GM18951 (cell line): Measurements from ENCODE around the gene UNC5B.
"Not testable (repeated sequence)": the region's sequence is repeated elsewhere in the genome, so short reads cannot be mapped to it uniquely, and the experiment has no call there.

ENCODE experiments used
- POLR2A ChIP-seq: IDR thresholded peaks from 4 replicates; pipeline ENCODE4 v1.6.1; 2011; ENCODE audit warnings: mild to moderate bottlenecking; ENCODE audit not compliant: insufficient read length, insufficient read depth; ENCODE audit errors: extremely low read depth
- in situ Hi-C: fragments of 300-500 bp; cut with MboI; formaldehyde crosslinking; loops from one replicate; pipeline ENCODE4 v1.12.0; 2022; ENCODE audit warnings: low sequenced_read_pairs, mixed read lengths, inconsistent platforms; ENCODE audit not compliant: unreplicated experiment

The UNC5B gene

GRCh38 chr10:71211775-71212317 lies 524 bp upstream of the UNC5B start:
- TF ChIP-seq POLR2A, result no peak
- in situ Hi-C loops, result no loop called here

DNA sequence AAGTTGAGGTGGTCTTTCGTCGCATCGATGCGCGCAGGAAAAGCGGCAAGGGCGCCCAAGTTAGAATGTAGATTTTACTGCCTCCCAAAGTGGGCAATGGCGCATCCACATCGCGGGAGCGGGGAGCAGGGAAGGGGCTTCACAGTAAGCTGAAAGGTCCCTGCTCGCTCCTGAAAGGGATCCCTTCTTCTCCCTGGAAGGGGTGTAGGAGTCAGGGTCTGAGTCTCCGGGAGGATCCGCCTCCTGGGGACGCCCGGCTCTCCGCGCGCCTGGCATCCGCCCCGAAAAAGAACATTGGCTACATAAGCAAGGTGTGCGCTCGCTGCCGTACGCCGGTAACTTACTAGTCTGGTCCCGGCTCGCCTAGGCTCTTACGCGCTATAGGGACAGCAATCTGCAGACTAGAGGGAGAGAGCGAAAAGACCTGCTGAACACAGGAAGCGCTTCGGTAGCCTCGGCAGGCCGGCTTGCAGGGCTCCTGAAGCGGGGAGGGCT lies 804 bp downstream of the UNC5B start:
- no peak for TF ChIP-seq POLR2A
- in situ Hi-C loops, result no loop called here

- in situ Hi-C loops, result no loop called here
- TF ChIP-seq POLR2A, result no peak
These were observed 1.5 kb downstream of the UNC5B start for GRCh38 chr10:71213761-71214440.

- in situ Hi-C loops, result no loop called here
- no peak for TF ChIP-seq POLR2A
These were observed 2.5 kb downstream of the UNC5B start for GRCh38 chr10:71214641-71215559.

DNA sequence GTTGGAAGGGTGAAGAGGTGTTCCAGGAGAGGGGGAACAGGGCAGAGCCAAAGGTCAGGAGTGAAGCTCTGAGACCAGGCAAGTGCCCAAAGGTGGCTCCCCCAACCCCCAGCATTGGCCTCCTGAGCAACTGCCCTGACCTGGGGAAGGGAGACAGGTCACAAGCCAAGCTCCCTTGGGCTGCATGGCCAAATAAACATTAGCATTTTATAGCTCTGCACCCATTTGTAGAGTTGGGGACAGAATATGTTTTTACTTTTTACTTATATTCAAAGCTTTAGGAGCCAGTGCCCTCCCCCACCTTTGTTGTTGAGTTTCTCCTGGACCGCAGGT lies 4.0 kb downstream of the UNC5B start:
- in situ Hi-C loops, result no loop called here

DNA sequence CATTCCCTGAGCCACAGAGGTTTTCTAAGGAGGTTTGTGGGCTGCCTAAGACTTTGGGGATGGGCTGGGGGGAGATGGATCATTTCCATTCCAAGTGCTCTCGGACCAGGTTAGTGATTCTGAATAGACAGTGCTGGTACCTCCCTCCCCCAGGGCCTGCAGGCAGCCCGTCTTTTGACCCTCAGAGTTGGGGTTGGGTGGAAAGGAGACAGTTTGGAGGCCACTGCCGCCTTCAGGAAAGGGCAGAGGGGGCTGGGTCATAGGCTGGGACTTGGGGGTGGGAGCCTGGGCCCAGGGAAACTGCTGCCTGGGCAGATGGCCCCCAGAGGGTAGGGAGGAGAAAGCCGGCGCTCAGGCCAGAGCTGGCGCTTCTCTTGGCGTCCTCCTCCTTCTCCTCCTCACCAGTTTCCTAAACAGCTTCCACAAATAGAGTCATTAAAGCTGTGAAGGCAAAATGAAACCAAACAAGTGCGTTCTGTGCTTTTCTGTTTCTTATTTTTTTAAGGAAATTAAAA lies 4.4 kb downstream of the UNC5B start:
- TF ChIP-seq POLR2A, result no peak
- in situ Hi-C loops, result no loop called here

More for the DNA sequence above, 4.0 kb downstream of the UNC5B start:
- no peak for TF ChIP-seq POLR2A

DNA sequence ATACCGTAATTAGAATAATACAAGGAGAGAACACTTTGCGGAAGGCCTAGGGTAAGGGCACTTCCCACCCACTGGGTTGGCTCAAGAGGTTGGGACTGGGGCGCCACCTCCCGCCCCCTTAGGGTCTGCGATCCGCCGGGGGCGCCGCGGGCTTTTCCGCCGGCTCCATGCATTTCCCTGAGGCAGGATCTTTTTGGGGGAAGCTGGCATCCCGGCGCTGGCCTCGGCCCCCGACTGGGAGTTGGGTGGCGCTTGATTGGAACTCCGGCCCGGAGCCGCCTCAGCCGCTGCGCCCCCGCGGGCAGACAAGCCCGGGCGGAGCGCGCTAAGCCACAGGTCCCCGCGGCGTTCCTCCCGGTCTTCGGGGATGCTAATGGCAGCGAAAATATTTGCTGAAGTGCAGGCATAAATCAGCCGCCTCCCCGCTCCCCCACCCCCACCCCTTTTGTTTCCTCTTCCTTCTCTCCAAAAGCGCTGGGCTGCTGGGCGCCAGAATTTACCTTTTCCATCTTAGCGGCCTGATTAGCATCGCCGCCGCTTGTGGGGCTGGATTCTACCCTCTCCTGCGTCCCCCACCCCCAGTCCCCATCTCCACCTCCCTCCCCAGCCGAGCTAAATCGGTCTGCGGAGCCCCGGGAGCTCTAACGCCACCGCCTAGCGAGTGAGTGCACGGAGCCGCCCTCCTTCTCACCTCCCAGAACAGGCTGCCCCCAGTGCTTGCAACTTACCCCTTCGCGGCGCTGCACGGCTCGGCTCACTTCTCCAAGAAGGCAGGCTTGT lies 5.1 kb downstream of the UNC5B start:
- no peak for TF ChIP-seq POLR2A
- in situ Hi-C loops, result no loop called here

DNA sequence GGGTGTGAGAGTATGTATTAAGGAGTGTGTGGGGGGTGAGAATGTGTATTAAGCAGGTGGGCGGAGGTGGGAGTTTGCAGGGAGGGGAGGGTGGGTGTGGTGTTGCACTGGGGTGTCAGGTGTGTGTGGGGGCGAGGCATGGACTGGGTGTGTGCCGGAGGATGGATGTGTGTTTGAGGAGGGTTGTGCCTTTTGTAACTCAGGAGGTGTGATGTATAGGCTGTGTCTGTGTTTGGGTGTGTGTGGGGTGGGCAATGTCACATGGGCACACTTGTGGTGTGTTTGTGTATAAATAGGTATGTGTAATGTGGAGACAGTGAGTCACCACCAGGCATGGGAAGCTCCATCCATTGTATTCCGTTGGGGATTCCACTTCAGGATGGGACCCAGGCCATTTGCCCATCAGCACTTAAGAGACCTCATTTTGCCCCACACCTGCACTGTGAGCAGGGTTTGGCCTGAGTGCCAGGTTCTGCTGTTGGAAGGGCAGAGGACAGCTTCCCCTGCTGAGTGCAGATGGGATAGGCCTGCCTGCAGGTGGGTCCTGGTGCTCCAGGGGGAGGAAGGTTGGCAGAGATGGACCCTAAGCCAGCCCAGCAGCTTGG lies 5.8 kb downstream of the UNC5B start:
- in situ Hi-C loops, result no loop called here
- no peak for TF ChIP-seq POLR2A

DNA sequence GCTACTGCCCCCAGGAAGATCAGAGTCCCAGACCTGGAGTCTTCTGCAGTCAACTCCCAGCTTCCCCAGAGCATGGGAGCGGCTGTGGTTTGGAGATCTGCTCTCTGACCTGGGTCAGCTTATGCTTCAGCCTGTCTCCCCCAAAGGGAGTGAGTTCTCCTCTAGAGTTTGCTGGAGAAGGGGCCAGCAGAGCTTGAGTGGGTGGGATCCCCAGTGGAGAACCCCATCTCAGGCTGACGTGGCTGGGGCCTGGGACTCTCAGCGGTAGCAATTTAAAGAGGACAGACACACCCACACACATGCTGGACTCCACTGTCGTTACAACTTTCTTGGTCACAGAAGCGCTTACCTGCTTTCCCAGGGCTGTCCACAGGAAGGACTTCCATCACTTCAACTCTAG lies 6.3 kb downstream of the UNC5B start:
- TF ChIP-seq POLR2A, result no peak

DNA sequence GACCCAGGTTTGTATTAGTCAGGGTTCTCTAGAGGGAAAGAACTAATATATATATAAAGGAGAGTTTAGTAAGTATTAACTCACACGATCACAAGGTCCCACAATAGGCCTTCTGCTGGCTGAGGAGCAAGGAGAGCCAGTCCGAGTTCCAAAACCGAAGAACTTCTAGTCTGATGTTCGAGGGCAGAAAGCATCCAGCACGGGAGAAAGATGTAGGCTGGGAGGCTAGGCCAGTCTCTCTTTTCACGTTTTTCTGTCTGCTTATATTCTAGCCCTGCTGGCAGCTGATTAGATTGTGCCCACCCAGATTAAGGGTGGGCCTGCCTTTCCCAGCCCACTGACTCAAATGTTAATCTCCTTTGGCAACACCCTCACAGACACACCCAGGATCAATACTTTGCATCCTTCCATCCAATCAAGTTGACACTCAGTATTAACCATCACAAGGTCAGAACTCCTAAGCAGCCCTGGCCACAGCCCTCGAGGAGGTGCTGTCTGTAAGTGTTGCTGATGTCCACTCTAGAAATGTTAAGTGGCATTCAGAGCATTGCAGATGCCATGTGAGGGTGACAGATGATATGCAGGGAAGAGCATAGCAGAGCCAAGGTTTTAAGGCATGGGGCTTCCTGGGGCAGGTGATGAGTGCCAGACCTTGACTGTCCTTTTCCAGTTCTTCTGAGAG lies 7.0 kb downstream of the UNC5B start:
- in situ Hi-C loops, result not testable (repeated sequence)

More for the DNA sequence above, 6.3 kb downstream of the UNC5B start:
- in situ Hi-C loops, result no loop called here

DNA sequence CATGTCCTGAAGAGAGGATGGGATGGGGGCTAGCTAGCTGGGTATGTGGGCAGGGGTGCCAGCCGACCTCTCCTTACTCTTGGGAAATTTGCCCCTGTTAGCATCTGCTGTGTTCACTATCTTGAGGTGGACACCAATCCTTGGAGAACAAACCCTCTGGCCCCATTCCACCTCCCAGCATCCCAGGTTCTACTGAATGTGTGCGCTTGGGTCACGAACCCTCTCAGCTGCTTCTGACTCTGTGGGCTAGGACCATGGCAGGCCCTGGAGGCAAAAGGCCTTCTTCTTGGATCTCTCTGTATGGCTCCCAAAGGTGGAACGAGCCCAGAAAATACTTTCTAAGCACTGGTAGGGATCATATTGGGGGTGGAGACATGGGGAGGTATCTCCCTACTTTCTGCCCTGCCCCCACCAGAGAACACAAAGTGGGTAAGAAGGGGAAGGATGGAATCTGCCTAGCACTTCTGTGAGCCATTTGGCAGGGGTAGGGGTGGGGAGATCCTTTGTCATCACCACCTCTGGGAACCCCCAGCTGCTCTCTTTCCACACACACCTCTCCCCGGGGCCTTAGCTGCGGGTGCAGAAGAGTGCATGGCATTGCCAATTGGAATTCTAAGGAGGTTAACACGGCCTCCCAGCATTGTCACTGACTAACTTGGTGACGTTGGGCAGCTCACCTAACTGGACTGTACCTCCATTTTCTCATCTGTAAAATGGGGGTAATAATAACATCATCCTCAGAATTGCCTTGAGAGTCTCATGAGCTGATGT lies 7.7 kb downstream of the UNC5B start:
- in situ Hi-C loops, result no loop called here
- TF ChIP-seq POLR2A, result no peak
